Skeletal muscle tissue (tissue), 4 donors: Measurements from ENCODE around the gene PPM1H. TPM values are rescaled to one million over a fixed set of nuclear protein-coding genes. Genes with fewer than 3 reads are reported as not detected.

ENCODE experiments used
- H3K27ac ChIP-seq: one replicate; pipeline ENCODE4 v1.7.0; 2013; ENCODE audit warnings: mild to moderate bottlenecking, low read depth, low read length, inconsistent platforms
- H3K27me3 ChIP-seq, 3 donors: one replicate each; pipeline ENCODE4 v1.7.0; 2013; ENCODE audit warnings: low read length in 3 of 3; ENCODE audit not compliant: control insufficient read depth in 3 of 3, insufficient read depth in 3 of 3
- H3K36me3 ChIP-seq, 3 donors: one replicate each; pipeline ENCODE4 v1.7.0; 2013; ENCODE audit warnings: low read length in 3 of 3; ENCODE audit not compliant: control insufficient read depth in 3 of 3, insufficient read depth in 3 of 3
- H3K4me1 ChIP-seq, 3 donors: one replicate each; pipeline ENCODE4 v1.7.0; 2013; ENCODE audit warnings: low read length in 3 of 3, mild to moderate bottlenecking in 3 of 3; ENCODE audit not compliant: control insufficient read depth in 3 of 3, insufficient read depth in 3 of 3
- H3K4me3 ChIP-seq, 3 donors: one replicate each; pipeline ENCODE4 v1.7.0; 2013; ENCODE audit warnings: low read length in 3 of 3
- H3K9ac ChIP-seq, 3 donors: one replicate each; pipeline ENCODE4 v1.7.0; 2013; ENCODE audit warnings: low read length in 3 of 3, mild to moderate bottlenecking in 3 of 3, moderate library complexity in 2 of 3, low read depth in 1 of 3
- H3K9me3 ChIP-seq, 3 donors: one replicate each; pipeline ENCODE4 v1.7.0; 2013; ENCODE audit warnings: low read length in 3 of 3; ENCODE audit not compliant: control insufficient read depth in 3 of 3
- total RNA-seq: library from RNA; depleted of rRNA; stranded (reverse); fragments of >200 nt; gene quantifications from one replicate; pipeline ENCODE4 v1.2.3, GENCODE V29; 2014
- donor health status: Osteomylitis.

PPM1H gene
- 4.2 TPM for total RNA-seq

- Histone ChIP-seq H3K9ac (peak within 1 kb of the TSS; percentile 15 to 81 (median 75)), H3K36me3 (no peaks in the 10 kb centered on the region), H3K27me3 (peaks cover 0 to 4% (median 0%) of the 10 kb centered on the region in 3 donors), H3K4me1 (peaks cover 9 to 21% (median 13%) of the 10 kb centered on the region in 3 donors), H3K9me3 (no peaks in the 10 kb centered on the region), H3K27ac (no peak within 1 kb of the TSS), H3K4me3 (peak within 1 kb of the TSS; percentile 72 to 83 (median 73))
Measured at GRCh38 chr12:62934799-62935674, at the start of gene PPM1H. PPM1H (minus strand) TSS chr12:62935150; CDS start chr12:62934736, 414 bp downstream.

GRCh38 chr12:62983594-62983993 is 48.6 kb upstream of the PPM1H start:
- Histone ChIP-seq H3K27me3 (no peaks in the 10 kb centered on the region), H3K9me3 (no peaks in the 10 kb centered on the region), H3K36me3 (no peaks in the 10 kb centered on the region)

GRCh38 chr12:62978768-62979167 is 43.8 kb upstream of the PPM1H start:
- Histone ChIP-seq H3K9ac (no peak overlapping the region), H3K4me1 (no peaks in the 10 kb centered on the region), H3K9me3 (no peaks in the 10 kb centered on the region), H3K27ac (no peak overlapping the region), H3K27me3 (no peaks in the 10 kb centered on the region), H3K4me3 (no peak overlapping the region), H3K36me3 (no peaks in the 10 kb centered on the region)

More at GRCh38 chr12:62983594-62983993, 48.6 kb upstream of the PPM1H start:
- Histone ChIP-seq H3K4me1 (no peaks in the 10 kb centered on the region), H3K4me3 (no peak overlapping the region), H3K9ac (no peak overlapping the region), H3K27ac (no peak overlapping the region)

- Histone ChIP-seq H3K27me3 (no peaks in the 10 kb centered on the region), H3K9me3 (no peaks in the 10 kb centered on the region), H3K9ac (no peak overlapping the region), H3K4me3 (no peak overlapping the region), H3K27ac (no peak overlapping the region), H3K36me3 (no peaks in the 10 kb centered on the region), H3K4me1 (no peaks in the 10 kb centered on the region)
Measured at GRCh38 chr12:62977883-62978282, 42.9 kb upstream of the PPM1H start.

- H3K36me3 ChIP-seq = no peaks in the 10 kb centered on the region
- H3K4me3 ChIP-seq = no peak overlapping the region
- no peaks in the 10 kb centered on the region for H3K9me3 ChIP-seq
- no peak overlapping the region for H3K27ac ChIP-seq
- H3K4me1 ChIP-seq = no peaks in the 10 kb centered on the region
- H3K27me3 ChIP-seq = no peaks in the 10 kb centered on the region
- no peak overlapping the region for H3K9ac ChIP-seq
Measured at GRCh38 chr12:62977418-62977817, 42.5 kb upstream of the PPM1H start.

- Histone ChIP-seq H3K9me3 (no peaks in the 10 kb centered on the region), H3K36me3 (no peaks in the 10 kb centered on the region), H3K27me3 (no peaks in the 10 kb centered on the region), H3K4me3 (no peak overlapping the region), H3K9ac (no peak overlapping the region), H3K4me1 (no peaks in the 10 kb centered on the region), H3K27ac (no peak overlapping the region)
Measured at GRCh38 chr12:62976110-62976662, 41.2 kb upstream of the PPM1H start.

GRCh38 chr12:62971769-62972525 is 37.0 kb upstream of the PPM1H start:
- Histone ChIP-seq H3K4me1 (no peaks in the 10 kb centered on the region), H3K9ac (no peak overlapping the region), H3K4me3 (no peak overlapping the region), H3K27me3 (no peaks in the 10 kb centered on the region), H3K27ac (no peak overlapping the region), H3K36me3 (no peaks in the 10 kb centered on the region), H3K9me3 (no peaks in the 10 kb centered on the region)

- Histone ChIP-seq H3K9ac (no peak overlapping the region), H3K36me3 (no peaks in the 10 kb centered on the region), H3K27ac (no peak overlapping the region)
Measured at GRCh38 chr12:62969695-62970094, 34.7 kb upstream of the PPM1H start.

GRCh38 chr12:62967701-62968100 is 32.8 kb upstream of the PPM1H start:
- no peak overlapping the region for H3K9ac ChIP-seq
- no peaks in the 10 kb centered on the region for H3K4me1 ChIP-seq
- H3K36me3 ChIP-seq = no peaks in the 10 kb centered on the region
- no peaks in the 10 kb centered on the region for H3K27me3 ChIP-seq
- no peak overlapping the region for H3K4me3 ChIP-seq
- no peak overlapping the region for H3K27ac ChIP-seq
- no peaks in the 10 kb centered on the region for H3K9me3 ChIP-seq

More at GRCh38 chr12:62969695-62970094, 34.7 kb upstream of the PPM1H start:
- Histone ChIP-seq H3K4me1 (no peaks in the 10 kb centered on the region), H3K27me3 (no peaks in the 10 kb centered on the region), H3K9me3 (no peaks in the 10 kb centered on the region), H3K4me3 (no peak overlapping the region)
